HG03439 (cell line): ENCODE data around the gene PLPP3.

Experiments used
- ATAC-seq: cut with Tn5 transposase; IDR thresholded peaks from one replicate; pipeline ENCODE4 v1.9.1; 2021; ENCODE audit warnings: mild to moderate bottlenecking, moderate library complexity; ENCODE audit not compliant: unreplicated experiment

PLPP3 gene

DNA sequence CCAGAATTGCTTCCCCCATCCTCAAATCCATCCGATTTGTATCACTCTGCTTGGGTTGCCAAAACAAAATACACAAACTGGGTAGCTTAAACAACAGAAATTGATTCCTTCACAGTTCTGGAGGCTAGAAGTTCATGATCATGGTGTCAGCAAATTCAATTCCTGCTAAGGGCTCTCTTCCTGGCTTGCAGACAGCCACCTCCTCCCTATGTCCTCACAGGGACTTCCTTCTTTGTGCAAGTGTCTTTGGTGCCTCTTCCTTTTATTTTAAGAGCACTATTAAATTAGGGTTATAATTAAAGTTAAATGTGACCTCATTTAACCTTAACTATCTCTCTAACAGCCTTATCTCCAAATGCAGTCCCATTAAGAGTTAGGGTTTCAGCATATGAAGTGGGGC lies 112.8 kb downstream of the PLPP3 start:
- no peak for ATAC-seq

DNA sequence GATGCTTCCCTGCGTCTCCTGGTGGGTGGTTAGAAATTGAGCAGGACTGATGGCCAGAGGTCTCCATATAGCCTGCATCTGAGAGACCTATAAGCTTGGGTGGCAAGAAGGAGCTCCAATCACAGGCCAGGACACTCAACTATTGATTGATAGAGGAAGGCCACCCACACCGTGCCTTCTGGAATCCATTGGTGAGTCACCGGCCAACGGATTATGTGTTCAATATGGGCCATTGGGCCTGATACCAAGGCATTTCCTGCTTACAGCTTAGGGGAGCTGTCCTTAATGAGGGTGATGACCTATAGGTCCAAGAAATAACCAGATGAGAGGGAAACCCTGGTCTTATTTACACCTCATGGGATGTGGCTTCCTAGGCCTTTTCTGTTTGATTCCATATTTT lies 115.1 kb downstream of the PLPP3 start:
- no peak for ATAC-seq

DNA sequence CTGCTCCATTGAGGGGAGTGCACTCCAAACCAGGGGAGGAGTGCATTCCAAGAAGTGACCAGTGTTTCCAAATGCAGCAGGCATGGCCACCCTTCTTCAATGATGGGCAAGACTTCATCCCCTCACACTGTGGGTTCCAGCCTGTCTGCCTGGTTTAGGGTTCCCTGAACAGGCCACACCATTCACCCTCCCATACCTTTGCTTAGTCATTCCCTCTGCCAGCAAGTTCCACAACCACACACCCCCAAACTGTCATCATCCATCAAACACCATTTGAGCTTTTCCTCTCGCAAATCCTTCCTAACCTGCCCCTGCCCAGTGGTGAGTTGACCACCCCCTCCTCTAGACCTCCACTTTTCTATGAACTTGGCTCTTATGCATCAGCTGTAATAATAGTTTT lies 116.0 kb downstream of the PLPP3 start:
- no peak for ATAC-seq

DNA sequence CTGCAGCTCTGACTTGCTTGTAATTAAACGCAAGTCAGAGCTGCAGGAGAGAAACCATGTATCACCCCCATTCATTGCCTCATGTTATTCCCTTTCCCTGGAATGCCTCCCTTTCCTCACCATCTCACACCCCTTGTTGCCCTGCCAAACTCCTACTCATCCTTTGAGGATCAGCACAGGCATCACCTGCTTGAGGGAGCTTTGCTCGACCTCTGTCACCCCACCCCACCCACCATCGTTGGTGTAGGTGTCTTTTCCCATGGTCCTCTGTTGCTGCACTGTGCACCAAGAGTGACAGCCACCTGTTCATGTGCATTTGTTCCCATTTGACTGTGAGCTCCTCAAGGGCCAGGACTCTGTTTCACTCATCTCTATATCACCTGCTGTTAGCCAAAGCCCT lies 117.2 kb downstream of the PLPP3 start:
- ATAC-seq = no peak

DNA sequence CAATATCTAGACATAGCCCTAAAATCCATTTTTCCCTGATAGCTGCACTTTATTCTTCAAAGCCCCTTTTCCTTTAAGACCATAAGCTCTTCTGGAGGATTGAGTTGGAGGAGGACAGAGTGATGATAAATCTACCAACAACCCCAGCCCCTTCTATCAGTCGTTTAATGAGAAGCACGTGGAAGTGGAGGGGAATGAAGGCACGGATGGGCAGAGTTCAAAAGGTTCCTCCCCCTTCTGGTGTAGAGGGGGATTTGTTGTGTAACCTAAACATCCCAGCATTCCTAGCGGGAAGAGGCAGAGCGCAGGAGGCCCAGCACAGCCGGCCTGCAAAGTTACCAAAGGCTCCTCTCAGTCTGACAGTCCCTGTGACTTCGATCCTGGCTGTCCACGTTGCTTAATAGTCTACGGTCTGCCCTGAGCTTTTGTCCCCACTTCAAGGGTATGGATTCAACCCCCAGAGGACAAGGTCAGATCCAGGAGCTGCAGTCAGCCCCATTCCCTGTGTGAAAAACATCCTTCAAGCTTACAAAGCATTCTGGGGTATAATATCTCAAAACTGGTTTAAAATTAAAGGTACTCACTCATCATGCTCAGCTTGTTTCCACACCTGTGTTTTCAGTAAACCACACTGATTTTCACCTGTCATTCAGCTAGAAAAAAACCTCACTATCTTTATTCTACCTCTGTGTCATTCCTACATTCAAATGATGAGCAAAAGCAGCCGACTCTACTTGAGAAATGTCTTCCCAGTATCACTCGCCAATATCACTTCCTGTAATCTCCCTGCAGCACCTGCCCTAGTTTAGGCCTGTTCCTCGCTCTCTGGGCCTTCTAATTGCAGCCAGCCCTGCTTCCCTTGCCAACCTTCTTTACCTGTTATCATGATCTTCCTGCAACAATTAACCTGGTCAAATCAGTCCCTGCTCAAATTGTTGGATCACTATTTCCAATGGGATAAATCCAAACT lies 117.9 kb downstream of the PLPP3 start:
- ATAC-seq = no peak

DNA sequence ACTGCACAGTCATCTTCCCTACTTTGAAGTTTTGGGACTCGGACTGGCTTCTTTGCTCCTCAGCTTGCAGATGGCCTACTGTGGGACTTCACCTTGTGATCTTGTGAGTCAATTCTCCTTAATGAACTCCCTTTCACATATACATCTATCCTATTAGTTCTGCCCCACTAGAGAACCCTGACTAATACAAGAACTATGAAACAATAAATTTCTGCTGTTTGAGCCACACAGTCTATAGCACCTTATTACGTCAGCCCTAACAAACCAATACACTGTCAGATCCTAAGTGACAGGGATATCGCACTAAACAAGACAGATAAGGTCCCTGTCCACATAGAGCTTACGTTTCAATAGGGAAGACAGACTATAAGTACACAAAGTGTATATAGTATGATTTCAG lies 120.1 kb downstream of the PLPP3 start:
- ATAC-seq = no peak

DNA sequence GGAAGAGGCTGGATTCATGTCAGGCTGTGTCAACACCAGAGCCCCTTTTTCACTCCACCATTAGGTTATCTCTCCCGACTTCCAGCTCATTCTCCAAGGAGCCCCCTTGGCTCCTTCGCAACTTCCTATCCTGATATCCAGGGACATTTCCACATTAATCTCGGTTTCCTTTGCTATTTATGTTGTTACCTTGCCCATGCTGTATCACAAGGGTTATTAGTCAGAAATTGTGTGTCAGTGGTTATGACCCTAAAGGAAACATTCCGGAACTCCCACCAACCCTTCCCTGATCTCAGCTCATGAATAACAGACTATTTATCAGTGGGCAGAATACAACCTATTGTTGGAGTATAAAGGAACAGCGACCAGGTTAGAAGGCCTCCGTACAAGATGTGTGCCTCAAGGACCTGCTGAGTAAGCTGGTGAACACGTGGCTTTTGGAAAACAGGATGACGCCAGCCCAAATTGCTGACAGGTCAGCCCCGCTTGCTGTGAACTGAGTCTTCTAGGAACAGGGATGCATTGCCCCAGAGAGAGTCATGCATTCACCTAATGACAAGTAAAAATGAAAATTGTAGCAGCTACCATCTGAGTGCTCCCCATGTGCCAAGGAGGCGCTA lies 121.5 kb downstream of the PLPP3 start:
- ATAC-seq = no peak

DNA sequence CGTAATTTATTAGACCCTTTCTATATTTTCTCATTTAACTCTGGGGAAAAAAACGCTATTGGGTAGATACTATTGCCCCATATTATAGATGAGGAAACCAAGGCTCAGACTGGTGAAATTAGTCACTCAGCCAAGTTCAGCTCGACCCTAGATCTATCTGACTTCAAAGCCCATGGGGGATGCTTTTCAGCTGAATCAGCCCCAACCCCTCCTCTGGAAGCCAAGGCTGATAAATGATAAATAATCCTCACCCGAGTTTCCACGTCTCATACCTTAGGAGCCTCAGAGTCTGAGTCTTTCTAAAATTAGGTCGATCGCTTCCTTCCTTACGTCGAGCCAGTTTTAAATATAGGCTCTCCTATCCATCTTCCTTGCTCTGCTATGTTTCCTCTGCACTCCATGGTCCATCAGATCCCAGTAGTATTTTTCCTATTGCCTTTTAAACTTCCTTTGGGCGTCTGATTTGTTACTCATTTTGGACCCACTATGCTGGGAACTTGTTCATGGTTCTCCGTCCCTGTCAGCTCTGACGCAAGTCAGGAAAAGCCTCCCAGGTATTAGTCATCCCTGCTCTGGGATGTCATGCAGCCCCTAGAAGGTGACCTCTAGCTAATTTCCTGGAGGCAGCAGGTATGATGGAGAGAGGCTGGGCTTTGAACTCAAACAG lies 122.8 kb downstream of the PLPP3 start:
- ATAC-seq = no peak

DNA sequence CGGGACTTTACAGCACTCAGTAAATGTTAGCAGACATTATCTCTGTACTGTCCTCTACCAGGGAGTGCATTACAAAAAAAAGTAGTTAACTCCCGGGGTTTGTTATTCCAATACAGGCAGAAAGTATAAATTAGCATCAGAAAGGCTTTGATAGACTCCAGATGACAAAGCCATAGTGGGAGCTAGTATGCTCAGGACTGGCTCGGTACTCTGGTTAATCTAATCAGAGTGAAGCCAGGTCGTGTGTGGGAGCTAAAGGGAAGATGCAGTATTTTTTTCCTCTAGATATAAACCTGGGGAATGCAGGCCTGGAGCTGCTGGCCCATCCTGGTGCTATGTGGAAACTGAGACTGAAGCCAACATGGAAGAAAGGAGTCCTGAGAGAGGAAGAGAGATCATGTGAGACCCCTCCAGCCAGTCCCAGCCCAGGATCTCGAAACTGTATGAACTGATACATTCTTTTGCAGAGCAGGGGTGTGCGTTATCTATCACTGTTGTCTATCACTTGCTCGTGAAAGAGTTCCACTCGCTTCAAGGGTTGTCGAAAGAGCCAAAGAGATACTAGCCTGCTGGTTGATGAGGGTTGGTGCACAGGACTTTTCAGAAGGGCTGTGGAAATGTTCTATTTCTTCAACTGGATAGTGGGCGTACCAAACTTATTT lies 125.8 kb downstream of the PLPP3 start:
- no peak for ATAC-seq

DNA sequence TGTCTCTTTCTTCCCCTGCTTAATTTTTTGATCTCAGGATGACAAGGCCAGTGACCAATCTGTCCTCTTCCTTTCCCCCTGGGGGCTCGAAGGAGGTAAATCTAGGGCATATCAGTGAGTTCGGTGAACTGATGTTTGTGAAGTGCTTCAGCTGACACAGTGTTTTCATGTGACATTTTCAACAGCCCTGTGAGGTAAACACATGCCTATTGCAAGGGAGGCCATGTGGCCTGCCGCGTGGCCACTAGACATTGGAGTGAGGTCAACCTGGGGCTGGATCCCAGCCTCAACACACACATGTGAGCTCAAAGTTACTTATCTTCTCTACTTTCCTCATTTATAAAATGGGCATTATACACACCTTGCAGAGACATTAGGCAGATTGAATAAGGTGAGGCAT lies 126.3 kb downstream of the PLPP3 start:
- ATAC-seq = no peak

DNA sequence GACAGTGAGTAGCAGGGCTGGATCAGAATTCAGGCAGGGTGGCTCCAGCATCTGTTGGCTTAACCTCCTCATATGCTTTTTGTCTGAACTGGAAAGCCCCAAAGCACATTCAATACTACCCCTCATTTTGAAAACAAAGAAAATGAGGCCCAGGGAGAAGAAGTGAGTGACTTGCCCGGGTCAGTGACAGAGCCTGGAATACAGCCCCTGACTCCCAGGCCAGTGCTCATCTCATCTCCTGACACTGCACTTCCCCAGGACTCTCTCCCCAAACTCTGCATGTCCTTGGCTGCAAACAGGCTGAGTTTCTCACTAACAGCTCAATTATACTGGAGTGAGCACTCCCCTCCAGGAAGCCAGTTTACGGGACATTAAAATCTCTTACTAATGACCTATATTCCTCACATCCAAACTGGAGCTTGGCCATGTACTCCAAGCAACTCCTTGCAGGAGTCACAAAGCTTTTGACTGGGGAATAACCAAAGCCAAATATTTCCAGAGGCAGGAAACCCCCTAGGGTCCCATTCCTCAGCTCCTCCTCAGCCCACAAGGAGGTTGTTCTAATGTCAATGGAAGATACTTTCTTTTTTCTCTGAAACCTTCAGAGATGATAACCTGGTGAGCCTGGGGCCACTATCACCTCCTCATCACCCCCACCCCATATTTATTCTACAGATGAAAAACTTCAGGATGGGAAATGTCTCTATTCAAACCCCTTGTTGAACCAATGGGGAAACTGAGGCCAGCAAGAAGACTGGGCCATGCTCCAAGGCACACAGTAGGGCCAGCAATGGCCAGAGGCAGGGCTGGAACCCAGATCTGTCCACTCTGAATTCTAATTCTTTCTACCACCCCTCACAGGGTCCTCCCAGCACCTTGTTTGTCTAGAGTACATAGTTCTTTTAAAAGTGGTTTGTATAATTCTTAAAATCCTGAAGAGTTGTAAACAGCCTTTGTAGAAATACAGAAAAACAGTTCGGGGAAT lies 127.0 kb downstream of the PLPP3 start:
- no peak for ATAC-seq

DNA sequence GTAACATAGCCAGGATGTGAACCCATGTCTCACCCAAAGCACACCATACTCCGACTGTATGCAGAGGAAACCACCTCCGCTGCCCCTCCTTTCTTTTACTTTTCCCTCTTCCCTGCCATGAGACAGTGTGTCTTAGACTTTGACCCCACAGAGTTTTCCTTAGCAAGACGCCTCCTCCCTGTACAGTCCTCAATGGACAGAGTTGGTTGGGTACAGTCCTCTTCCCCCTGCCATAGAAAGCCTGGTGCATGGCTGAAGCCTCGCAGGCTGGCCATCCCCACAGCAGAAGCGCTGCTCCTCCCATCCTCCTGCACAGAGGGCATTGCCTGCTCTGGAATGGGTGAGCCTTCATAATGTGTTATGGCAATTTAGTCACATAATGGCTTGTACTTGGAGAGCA lies 127.9 kb downstream of the PLPP3 start:
- no peak for ATAC-seq

DNA sequence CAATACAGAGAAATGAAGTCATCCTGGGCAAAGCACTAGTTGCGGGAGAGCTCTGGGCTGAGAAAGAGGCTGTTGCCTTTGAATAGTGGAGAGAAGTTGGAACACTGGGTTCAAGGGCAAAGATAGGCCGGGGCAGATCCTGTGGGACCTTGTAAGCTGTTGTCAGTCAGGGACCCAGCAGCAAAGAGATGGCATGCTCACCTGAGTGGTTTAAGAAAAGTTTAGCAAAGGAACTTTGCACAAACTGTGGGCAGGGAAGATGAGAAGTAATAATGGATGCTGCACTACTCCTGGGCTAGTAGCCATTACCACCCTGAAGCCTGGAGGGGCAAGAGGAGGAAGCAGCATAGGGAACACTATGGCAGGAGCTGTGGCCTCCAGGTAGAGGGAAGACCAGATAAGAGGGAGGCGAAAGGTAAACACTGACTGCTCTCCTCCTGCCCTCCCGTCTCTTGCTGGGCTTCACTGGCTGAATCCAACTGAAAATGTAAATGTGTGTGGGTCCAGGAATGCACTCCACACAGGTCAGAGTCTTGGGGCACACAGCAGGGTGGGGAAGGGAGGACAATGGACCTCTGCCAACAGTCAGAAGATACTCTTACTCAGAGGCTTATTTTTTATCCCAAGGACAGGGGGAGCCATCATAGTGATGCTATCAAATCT lies 129.2 kb downstream of the PLPP3 start:
- ATAC-seq = no peak

DNA sequence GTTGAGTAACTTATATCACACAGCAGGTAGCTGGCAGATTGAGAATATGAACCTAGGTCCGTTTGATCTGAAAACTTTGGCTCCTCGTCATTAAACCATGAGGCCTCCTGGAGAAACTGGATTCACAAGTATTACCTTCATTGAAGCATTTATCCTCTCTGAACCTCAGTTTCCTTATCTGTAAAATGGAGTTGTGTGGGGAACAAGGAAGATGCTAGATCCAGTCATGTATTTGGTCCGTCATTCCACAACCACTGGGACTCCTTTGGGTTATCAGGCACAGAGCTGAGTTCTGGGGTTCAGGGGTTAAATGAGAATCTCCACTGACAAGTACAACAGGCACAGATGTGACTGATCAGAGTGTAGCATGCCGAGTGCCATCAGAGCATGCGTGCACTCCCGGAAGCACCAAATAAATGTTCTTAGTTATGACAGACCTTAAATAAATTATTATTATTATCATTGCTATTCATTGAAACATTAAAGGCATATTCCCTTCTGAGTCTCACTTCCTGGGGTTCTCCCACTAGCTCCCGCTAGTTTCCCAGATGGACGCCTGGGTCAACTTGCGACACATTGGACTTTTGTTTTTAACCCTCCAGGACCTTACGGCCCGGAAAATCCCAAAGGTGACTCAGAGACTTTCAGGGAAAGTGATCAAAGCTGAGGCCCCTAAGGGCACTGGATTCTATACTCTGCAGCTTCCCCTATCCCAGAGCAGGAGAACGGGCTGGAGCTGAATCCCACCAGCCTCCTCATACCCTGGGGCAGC lies 130.6 kb downstream of the PLPP3 start:
- ATAC-seq = no peak

DNA sequence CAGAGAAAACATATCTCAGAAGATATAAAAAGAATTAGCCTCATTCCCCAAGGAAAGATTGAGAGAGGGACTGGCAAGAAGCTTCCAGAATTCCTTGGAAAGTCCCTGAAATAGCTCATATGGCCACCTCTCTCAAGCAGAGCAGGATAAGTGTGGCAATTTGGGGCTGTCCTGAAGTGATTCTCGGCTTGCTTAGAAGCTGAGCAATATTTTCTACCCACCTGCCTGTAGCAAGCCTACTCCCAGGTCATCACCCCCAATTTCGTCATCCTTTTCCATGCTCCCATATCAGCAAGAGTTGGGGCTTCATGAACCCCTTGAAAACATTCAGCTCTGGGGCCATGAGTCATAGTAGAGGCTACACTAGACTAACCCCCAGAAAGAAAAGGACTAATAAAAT lies 131.5 kb downstream of the PLPP3 start:
- ATAC-seq = no peak

DNA sequence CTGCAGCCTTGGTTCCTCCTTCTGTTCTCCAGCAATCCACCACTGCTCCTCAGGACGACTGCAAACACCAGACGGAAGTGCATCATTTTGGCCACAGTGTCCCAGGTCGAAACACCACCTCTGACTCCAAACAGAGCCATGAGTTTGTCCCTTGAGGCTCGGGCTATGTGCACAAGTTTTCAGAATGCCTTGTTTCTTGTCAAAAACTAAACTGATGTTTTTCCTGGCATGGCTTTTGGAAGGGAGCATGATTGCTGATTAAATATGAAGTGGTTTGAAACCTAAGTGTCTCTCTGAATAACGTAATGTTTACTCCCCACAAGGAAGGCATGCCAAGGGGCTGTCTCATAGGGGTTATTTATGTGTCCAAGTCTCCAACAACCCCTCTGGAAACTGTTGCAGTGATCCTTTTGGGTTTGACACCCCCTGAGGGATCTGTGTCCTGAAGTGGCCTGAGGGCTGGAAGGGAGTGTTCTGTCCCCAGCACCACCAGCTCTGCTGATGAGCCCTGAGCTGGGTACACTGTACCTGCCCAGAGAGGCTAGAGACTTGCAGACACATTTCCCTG lies 132.7 kb downstream of the PLPP3 start:
- ATAC-seq = no peak

DNA sequence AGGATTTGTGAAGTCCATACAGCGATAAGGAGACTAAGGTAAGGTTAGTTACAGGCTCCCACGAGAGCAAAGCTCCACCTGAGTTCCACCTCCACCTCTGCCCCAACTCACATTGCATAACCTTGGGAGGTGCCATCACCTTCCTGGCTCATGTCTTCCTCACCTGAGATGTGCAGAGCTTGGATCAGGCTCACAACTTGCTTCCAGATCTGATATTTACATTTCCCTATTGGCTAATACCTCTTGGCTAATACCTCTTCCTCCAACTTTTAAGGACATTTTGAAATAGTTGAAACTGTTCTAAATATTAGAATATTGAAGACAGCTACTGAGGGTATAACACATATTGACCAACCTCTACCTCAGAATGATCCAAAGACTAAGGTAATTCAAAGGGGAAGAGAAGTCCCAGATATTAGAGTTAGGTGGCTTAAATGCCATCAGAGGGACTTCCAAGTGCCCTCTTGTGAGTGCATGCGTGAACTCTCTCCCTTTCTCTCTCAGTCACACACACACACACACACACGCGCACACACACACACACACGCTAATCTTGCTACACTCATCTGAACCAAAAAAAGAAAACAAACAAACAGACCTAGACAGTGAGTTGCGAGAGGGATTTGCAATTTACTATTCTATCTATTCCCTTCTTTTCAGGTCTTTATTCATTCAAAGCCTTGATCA lies 134.3 kb downstream of the PLPP3 start:
- ATAC-seq = no peak
